Osteocyte (in vitro differentiated cells): ENCODE measurements around the gene SFXN2. TPM values are rescaled to one million over a fixed set of nuclear protein-coding genes. Genes with fewer than 3 reads are reported as not detected.

Experiments used
- DNase-seq: peaks from one replicate; pipeline ENCODE4 v3.0.0; 2021; ENCODE audit warnings: mixed read lengths; ENCODE audit not compliant: unreplicated experiment; ENCODE audit errors: extremely low spot score
- H3K27ac Mint-ChIP-seq: one replicate; pipeline ENCODE4 v1.8.0; 2021; ENCODE audit warnings: mild to moderate bottlenecking, mixed read lengths; ENCODE audit not compliant: unreplicated experiment
- H3K27me3 Mint-ChIP-seq: one replicate; pipeline ENCODE4 v1.8.0; 2021; ENCODE audit warnings: mixed read lengths; ENCODE audit not compliant: unreplicated experiment
- H3K36me3 Mint-ChIP-seq: one replicate; pipeline ENCODE4 v1.8.0; 2021; ENCODE audit warnings: mixed read lengths; ENCODE audit not compliant: unreplicated experiment
- H3K4me1 Mint-ChIP-seq: one replicate; pipeline ENCODE4 v1.8.0; 2021; ENCODE audit warnings: mixed read lengths; ENCODE audit not compliant: unreplicated experiment
- H3K4me3 Mint-ChIP-seq: one replicate; pipeline ENCODE4 v1.8.0; 2021; ENCODE audit warnings: mild to moderate bottlenecking, moderate library complexity, mixed read lengths; ENCODE audit not compliant: unreplicated experiment
- H3K9me3 Mint-ChIP-seq: one replicate; pipeline ENCODE4 v1.8.0; 2021; ENCODE audit warnings: mixed read lengths; ENCODE audit not compliant: unreplicated experiment
- CTCF ChIP-seq: fragments of 200-600 bp; sonication (generic); IDR thresholded peaks from 2 replicates; pipeline ENCODE4 v1.5.0; 2021; ENCODE audit warnings: antibody characterized with exemption, mild to moderate bottlenecking, moderate library complexity
- total RNA-seq: library from RNA; stranded (reverse); gene quantifications from 2 replicates; pipeline ENCODE4 v1.2.1, GENCODE V29; 2021

The SFXN2 gene
- total RNA-seq, 1 donor from 2014 or later = 6.9 TPM

GRCh38 chr10:102777711-102778453 is 63.4 kb downstream of the SFXN2 start:
- Mint-ChIP-seq H3K27me3 (no peaks in the 10 kb centered on the region), H3K27ac (peak overlapping the region; percentile 94), H3K4me3 (peak overlapping the region; percentile 52), H3K9me3 (no peaks in the 10 kb centered on the region), H3K36me3 (no peaks in the 10 kb centered on the region), H3K4me1 (peaks cover 95% of the 10 kb centered on the region)
- no peak for TF ChIP-seq CTCF
- no peak for DNase-seq

- Mint-ChIP-seq H3K36me3 (no peaks in the 10 kb centered on the region), H3K4me1 (peaks cover 95% of the 10 kb centered on the region), H3K4me3 (no peak overlapping the region), H3K27ac (peak overlapping the region; percentile 94), H3K9me3 (no peaks in the 10 kb centered on the region), H3K27me3 (no peaks in the 10 kb centered on the region)
- TF ChIP-seq CTCF = no peak
- no peak for DNase-seq
These were observed 64.3 kb downstream of the SFXN2 start for GRCh38 chr10:102778781-102779180.

GRCh38 chr10:102779680-102780526 is 65.5 kb downstream of the SFXN2 start:
- no peak for TF ChIP-seq CTCF
- peaks cover 88% of the 10 kb centered on the region for H3K4me1 Mint-ChIP-seq
- H3K36me3 Mint-ChIP-seq = no peaks in the 10 kb centered on the region
- H3K9me3 Mint-ChIP-seq = no peaks in the 10 kb centered on the region
- DNase-seq = no peak
- H3K27ac Mint-ChIP-seq = peak overlapping the region; percentile 71
- peak overlapping the region; percentile 11 for H3K4me3 Mint-ChIP-seq
- no peaks in the 10 kb centered on the region for H3K27me3 Mint-ChIP-seq

- H3K4me1 Mint-ChIP-seq = peaks cover 85% of the 10 kb centered on the region
- no peak overlapping the region for H3K4me3 Mint-ChIP-seq
- DNase-seq = no peak
- H3K9me3 Mint-ChIP-seq = no peaks in the 10 kb centered on the region
- H3K27me3 Mint-ChIP-seq = no peaks in the 10 kb centered on the region
- H3K27ac Mint-ChIP-seq = peak overlapping the region; percentile 71
- H3K36me3 Mint-ChIP-seq = no peaks in the 10 kb centered on the region
- TF ChIP-seq CTCF = no peak
These were observed 66.0 kb downstream of the SFXN2 start for GRCh38 chr10:102780527-102780808.
